SK-N-SH treated with all-trans-retinoic acid at 6 μM for 48 hours (cell line): Measurements from ENCODE around the gene ZNRF2.
A peak's percentile ranks its signal among the peaks of the same experiment; 100 is the strongest.

Source experiments
- ATAC-seq: fragments of 200-7000 bp; cut with Tn5 transposase; 3 replicates; pipeline ENCODE4 v1.9.1; 2020; ENCODE audit warnings: mild to moderate bottlenecking, moderate library complexity
- ARNTL ChIP-seq: fragments of 450-650 bp; formaldehyde crosslinking; IDR thresholded peaks from 2 replicates; pipeline ENCODE4 v1.5.0; 2020; ENCODE audit warnings: low read depth, mild to moderate bottlenecking, moderate library complexity, borderline replicate concordance
- CREB5 ChIP-seq: fragments of 250-450 bp; sonication (Bioruptor Pico); IDR thresholded peaks from 2 replicates; pipeline ENCODE4 v1.5.1; 2020; ENCODE audit warnings: low read depth, mild to moderate bottlenecking, moderate library complexity
- CSDC2 ChIP-seq: fragments of 250-450 bp; sonication (Bioruptor Pico); IDR thresholded peaks from 2 replicates; pipeline ENCODE4 v1.5.0; 2020; ENCODE audit warnings: mild to moderate bottlenecking, moderate library complexity
- ESRRG ChIP-seq: fragments of 250-450 bp; sonication (Bioruptor Pico); IDR thresholded peaks from 2 replicates; pipeline ENCODE4 v1.6.1; 2021; ENCODE audit warnings: mild to moderate bottlenecking
- GLIS3 ChIP-seq: fragments of 250-450 bp; sonication (Bioruptor Pico); IDR thresholded peaks from 2 replicates; pipeline ENCODE4 v1.5.0; 2020; ENCODE audit warnings: mild to moderate bottlenecking, moderate library complexity
- ISL1 ChIP-seq: fragments of 250-450 bp; sonication (Bioruptor Pico); IDR thresholded peaks from 2 replicates; pipeline ENCODE4 v2.1.2; 2022; ENCODE audit warnings: mild to moderate bottlenecking, moderate library complexity
- OSR1 ChIP-seq: fragments of 250-450 bp; sonication (Bioruptor Pico); IDR thresholded peaks from 2 replicates; pipeline ENCODE4 v1.8.0; 2022; ENCODE audit warnings: moderate library complexity, mild to moderate bottlenecking, inconsistent platforms
- PATZ1 ChIP-seq: fragments of 250-450 bp; sonication (Bioruptor Pico); IDR thresholded peaks from 2 replicates; pipeline ENCODE4 v1.8.0; 2020; ENCODE audit warnings: mild to moderate bottlenecking, moderate library complexity, borderline replicate concordance
- POU6F1 ChIP-seq: fragments of 250-450 bp; sonication (Bioruptor Pico); IDR thresholded peaks from 2 replicates; pipeline ENCODE4 v1.8.0; 2021; ENCODE audit warnings: low read depth, mild to moderate bottlenecking, moderate library complexity, borderline replicate concordance
- PPARA ChIP-seq: fragments of 250-450 bp; sonication (Bioruptor Pico); IDR thresholded peaks from 2 replicates; pipeline ENCODE4 v1.5.0; 2020; ENCODE audit warnings: mild to moderate bottlenecking, borderline replicate concordance
- RARB ChIP-seq: fragments of 250-450 bp; sonication (Bioruptor Pico); IDR thresholded peaks from 2 replicates; pipeline ENCODE4 v1.8.0; 2021; ENCODE audit warnings: mild to moderate bottlenecking, moderate library complexity
- TCF4 ChIP-seq: fragments of 250-450 bp; sonication (Bioruptor Pico); IDR thresholded peaks from 2 replicates; pipeline ENCODE4 v1.8.0; 2021; ENCODE audit warnings: mild to moderate bottlenecking, moderate library complexity, borderline replicate concordance
- TOX ChIP-seq: fragments of 250-450 bp; sonication (Bioruptor Pico); IDR thresholded peaks from 2 replicates; pipeline ENCODE4 v1.8.0; 2021; ENCODE audit warnings: mild to moderate bottlenecking, moderate library complexity, borderline replicate concordance
- ZC3H10 ChIP-seq: fragments of 250-450 bp; sonication (Bioruptor Pico); IDR thresholded peaks from 2 replicates; pipeline ENCODE4 v1.5.1; 2021; ENCODE audit warnings: mild to moderate bottlenecking, moderate library complexity
- ZFP3 ChIP-seq: fragments of 250-450 bp; sonication (Bioruptor Pico); IDR thresholded peaks from 2 replicates; pipeline ENCODE4 v1.5.0; 2020; ENCODE audit warnings: mild to moderate bottlenecking, moderate library complexity
- ZNF565 ChIP-seq: fragments of 450-650 bp; formaldehyde crosslinking; conservative IDR thresholded peaks from 2 replicates; pipeline ENCODE4 v1.5.0; 2020; ENCODE audit warnings: low read depth, mild to moderate bottlenecking, moderate library complexity
- ZNF8 ChIP-seq: fragments of 450-650 bp; formaldehyde crosslinking; IDR thresholded peaks from 2 replicates; pipeline ENCODE4 v1.5.0; 2020; ENCODE audit warnings: mild to moderate bottlenecking, moderate library complexity
- TF ChIP-seq, protein P1 (sequence below): fragments of 250-450 bp; sonication (Bioruptor Pico); IDR thresholded peaks from 2 replicates; pipeline ENCODE4 v1.5.1; 2021; ENCODE audit warnings: mild to moderate bottlenecking, moderate library complexity
- TF ChIP-seq, protein P2 (sequence below): fragments of 250-450 bp; sonication (Bioruptor Pico); IDR thresholded peaks from 2 replicates; pipeline ENCODE4 v1.5.0; 2020; ENCODE audit warnings: mild to moderate bottlenecking, moderate library complexity

Gene ZNRF2

DNA sequence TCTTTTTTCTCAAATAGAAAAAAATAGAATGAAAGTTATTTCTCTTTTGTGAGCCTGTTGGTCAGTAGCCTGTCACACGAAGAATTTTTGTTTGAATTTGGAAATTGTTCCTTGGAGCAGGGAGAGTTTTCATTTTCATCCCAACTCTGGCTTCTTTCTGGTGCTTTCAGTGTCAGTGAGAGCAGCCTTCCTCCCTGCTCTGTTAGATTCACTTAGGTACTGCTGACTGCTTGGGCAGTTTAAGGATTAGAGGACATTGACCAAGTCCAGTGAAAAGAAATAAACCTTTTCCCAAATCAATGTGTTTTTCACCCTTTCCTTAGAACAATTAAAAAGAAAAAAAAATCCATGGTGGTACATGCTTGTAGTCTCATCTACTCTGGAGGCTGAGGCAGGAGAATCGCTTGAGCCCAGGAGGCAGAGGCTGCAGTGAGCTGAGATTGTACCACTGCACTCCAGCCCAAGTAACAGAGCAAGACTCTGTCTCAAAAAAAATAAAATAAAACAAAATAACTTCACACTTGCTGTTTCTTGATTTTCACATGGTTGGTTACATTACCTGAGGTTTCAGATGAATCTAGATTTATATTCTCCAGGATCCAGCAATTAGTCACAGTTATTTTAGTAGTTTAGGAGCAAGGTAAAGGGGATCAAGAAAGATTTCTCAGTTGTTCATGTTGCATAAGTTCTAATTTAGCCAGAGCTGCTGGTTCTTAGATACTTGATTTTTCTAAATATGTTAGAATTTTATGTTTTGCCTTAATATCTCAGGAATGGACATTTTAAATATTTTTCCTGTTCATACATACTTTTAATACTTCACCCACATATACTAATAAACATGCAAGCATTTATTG is 63.1 kb downstream of the ZNRF2 start:
- ATAC-seq: peak; percentile 12; the same call in 1 of the 3 replicates
- TF ChIP-seq ZNF565 (CRISPR knock-in tag) (no peak), OSR1 (no peak), PPARA (CRISPR knock-in tag) (no peak), CREB5 (no peak), ARNTL (CRISPR knock-in tag) (no peak)

GRCh38 chr7:30348083-30348560 is 63.7 kb downstream of the ZNRF2 start:
- peak; percentile 88 for ATAC-seq
- TF ChIP-seq TOX (CRISPR knock-in tag) (peak; percentile 41; the same call in 1 of the 2 replicates), RARB (CRISPR knock-in tag) (0 out of 2 replicates have a peak, but pooled peaks have one; percentile 37), ISL1 (CRISPR knock-in tag) (0 out of 2 replicates have a peak, but pooled peaks have one; percentile 25), ZFP3 (CRISPR knock-in tag) (no peak)
- TF ChIP-seq, all 23 proteins: peak for 3

- no peak for ATAC-seq
- TF ChIP-seq ESRRG (CRISPR knock-in tag) (no peak), ZFP3 (CRISPR knock-in tag) (no peak), ISL1 (CRISPR knock-in tag) (no peak)
Observed at GRCh38 chr7:30349170-30349569, 64.8 kb downstream of the ZNRF2 start.

DNA sequence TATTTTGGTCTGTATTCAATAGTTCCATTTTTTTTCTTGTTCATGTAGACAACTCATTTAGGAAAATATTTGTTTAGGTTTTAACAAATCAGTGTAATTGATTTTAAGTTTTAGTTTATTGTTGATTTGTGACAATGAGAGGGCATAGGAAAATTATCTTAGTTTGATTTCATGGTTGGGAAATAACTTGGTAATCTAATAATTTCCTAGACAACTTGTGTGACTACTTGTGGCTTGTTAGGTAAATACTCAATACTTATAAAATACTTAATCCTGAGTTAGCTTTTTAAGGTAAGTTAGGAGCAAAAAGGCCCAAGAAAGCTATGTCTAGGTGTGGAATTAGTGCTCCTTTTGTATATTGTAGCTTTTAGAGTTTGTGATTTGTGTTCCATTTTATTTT is 65.4 kb downstream of the ZNRF2 start:
- TF ChIP-seq ZC3H10: no peak
- no peak for TF ChIP-seq OSR1
- no peak for TF ChIP-seq PPARA (CRISPR knock-in tag)
- no peak for TF ChIP-seq ISL1 (CRISPR knock-in tag)
- TF ChIP-seq PATZ1 (CRISPR knock-in tag): no peak
- no peak for TF ChIP-seq TOX (CRISPR knock-in tag)
- TF ChIP-seq ESRRG (CRISPR knock-in tag): no peak
- TF ChIP-seq CSDC2: no peak
- no peak for TF ChIP-seq ZNF565 (CRISPR knock-in tag)
- TF ChIP-seq GLIS3 (CRISPR knock-in tag): no peak
- TF ChIP-seq, protein P1, sequence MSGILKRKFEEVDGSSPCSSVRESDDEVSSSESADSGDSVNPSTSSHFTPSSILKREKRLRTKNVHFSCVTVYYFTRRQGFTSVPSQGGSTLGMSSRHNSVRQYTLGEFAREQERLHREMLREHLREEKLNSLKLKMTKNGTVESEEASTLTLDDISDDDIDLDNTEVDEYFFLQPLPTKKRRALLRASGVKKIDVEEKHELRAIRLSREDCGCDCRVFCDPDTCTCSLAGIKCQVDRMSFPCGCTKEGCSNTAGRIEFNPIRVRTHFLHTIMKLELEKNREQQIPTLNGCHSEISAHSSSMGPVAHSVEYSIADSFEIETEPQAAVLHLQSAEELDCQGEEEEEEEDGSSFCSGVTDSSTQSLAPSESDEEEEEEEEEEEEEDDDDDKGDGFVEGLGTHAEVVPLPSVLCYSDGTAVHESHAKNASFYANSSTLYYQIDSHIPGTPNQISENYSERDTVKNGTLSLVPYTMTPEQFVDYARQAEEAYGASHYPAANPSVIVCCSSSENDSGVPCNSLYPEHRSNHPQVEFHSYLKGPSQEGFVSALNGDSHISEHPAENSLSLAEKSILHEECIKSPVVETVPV (CRISPR knock-in tag): no peak
- no peak for ATAC-seq

DNA sequence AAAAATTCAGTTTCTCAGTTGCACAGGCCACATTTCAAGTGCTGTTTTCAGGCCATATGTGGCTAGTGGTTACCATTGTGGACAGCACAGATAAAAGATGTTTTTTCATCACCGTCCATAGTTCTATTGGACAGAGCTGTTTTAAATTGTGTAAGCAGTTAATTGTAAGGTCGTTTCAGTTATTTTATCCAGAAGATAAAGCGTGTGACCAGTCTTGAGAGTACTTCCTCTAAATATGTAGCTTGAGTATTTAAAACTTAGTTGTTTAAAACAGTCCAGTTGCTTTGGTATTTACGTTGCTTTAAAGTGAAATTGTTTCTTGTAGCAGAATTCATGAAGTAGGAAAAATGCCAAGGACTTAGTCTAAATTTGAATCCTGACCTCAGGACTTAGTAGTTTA is 66.9 kb downstream of the ZNRF2 start:
- ATAC-seq: peak; percentile 7; the same call in 2 of the 3 replicates
- no peak for TF ChIP-seq ZNF8 (CRISPR knock-in tag)
- TF ChIP-seq CSDC2: no peak
- no peak for TF ChIP-seq RARB (CRISPR knock-in tag)
- TF ChIP-seq PATZ1 (CRISPR knock-in tag): no peak
- no peak for TF ChIP-seq POU6F1 (CRISPR knock-in tag)
- TF ChIP-seq ESRRG (CRISPR knock-in tag): no peak
- TF ChIP-seq, protein P2, sequence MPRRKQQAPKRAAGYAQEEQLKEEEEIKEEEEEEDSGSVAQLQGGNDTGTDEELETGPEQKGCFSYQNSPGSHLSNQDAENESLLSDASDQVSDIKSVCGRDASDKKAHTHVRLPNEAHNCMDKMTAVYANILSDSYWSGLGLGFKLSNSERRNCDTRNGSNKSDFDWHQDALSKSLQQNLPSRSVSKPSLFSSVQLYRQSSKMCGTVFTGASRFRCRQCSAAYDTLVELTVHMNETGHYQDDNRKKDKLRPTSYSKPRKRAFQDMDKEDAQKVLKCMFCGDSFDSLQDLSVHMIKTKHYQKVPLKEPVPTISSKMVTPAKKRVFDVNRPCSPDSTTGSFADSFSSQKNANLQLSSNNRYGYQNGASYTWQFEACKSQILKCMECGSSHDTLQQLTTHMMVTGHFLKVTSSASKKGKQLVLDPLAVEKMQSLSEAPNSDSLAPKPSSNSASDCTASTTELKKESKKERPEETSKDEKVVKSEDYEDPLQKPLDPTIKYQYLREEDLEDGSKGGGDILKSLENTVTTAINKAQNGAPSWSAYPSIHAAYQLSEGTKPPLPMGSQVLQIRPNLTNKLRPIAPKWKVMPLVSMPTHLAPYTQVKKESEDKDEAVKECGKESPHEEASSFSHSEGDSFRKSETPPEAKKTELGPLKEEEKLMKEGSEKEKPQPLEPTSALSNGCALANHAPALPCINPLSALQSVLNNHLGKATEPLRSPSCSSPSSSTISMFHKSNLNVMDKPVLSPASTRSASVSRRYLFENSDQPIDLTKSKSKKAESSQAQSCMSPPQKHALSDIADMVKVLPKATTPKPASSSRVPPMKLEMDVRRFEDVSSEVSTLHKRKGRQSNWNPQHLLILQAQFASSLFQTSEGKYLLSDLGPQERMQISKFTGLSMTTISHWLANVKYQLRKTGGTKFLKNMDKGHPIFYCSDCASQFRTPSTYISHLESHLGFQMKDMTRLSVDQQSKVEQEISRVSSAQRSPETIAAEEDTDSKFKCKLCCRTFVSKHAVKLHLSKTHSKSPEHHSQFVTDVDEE (CRISPR knock-in tag): no peak
- TF ChIP-seq, protein P1 (CRISPR knock-in tag): no peak
- TF ChIP-seq TCF4: no peak
- TF ChIP-seq OSR1: no peak
- no peak for TF ChIP-seq ZNF565 (CRISPR knock-in tag)
